OCI-LY3 (cell line): ENCODE measurements around the gene SUPT3H.

Experiments used
- H2AFZ ChIP-seq: fragments of 200-600, 300-600 bp; shearing (Covaris generic); 2 replicates; pipeline ENCODE4 v1.6.0; 2014; ENCODE audit warnings: antibody characterized with exemption, low read depth, low read length
- H3K27ac ChIP-seq: fragments of 200-600, 300-600 bp; sonication (generic); 2 replicates; pipeline ENCODE4 v1.5.1; 2014; ENCODE audit warnings: mild to moderate bottlenecking, low read length, moderate library complexity, mixed read lengths
- H3K27me3 ChIP-seq: fragments of 200-600, 300-600 bp; sonication (generic); 2 replicates; pipeline ENCODE4 v1.6.1; 2014; ENCODE audit warnings: low read depth, low read length, mixed read lengths
- H3K36me3 ChIP-seq: fragments of 200-600, 300-600 bp; sonication (generic); replicated peaks from 2 replicates; pipeline ENCODE3; 2014; ENCODE audit warnings: low read depth, low read length, mixed read lengths
- H3K4me1 ChIP-seq: fragments of 300-600, 200-600 bp; sonication (generic); 2 replicates; pipeline ENCODE4 v1.6.1; 2014; ENCODE audit warnings: low read length, mixed read lengths
- H3K4me2 ChIP-seq: fragments of 200-600, 300-600 bp; sonication (generic); 2 replicates; pipeline ENCODE4 v1.6.1; 2014; ENCODE audit warnings: low read length, mixed read lengths
- H3K4me3 ChIP-seq: fragments of 300-600, 200-600 bp; sonication (generic); 2 replicates; pipeline ENCODE4 v1.5.1; 2014; ENCODE audit warnings: antibody characterized with exemption, mild to moderate bottlenecking, low read length, moderate library complexity
- H3K79me2 ChIP-seq: fragments of 300-600, 200-600 bp; shearing (Covaris generic); 2 replicates; pipeline ENCODE4 v1.6.1; 2014; ENCODE audit warnings: mild to moderate bottlenecking, low read length, mixed read lengths
- H3K9ac ChIP-seq: fragments of 300-600, 200-600 bp; shearing (Covaris generic); 2 replicates; pipeline ENCODE4 v1.6.0; 2014; ENCODE audit warnings: mild to moderate bottlenecking, low read length, moderate library complexity
- H3K9me3 ChIP-seq: fragments of 200-600, 300-600 bp; shearing (Covaris generic); 2 replicates; pipeline ENCODE4 v1.6.1; 2014; ENCODE audit warnings: low read length, mixed read lengths; ENCODE audit not compliant: insufficient read depth
- H4K20me1 ChIP-seq: fragments of 200-600, 300-600 bp; sonication (generic); 2 replicates; pipeline ENCODE4 v1.6.1; 2016; ENCODE audit warnings: low read length, mixed read lengths; ENCODE audit not compliant: insufficient read depth
- EZH2phosphoT487 ChIP-seq: fragments of 200-600 bp; shearing (Covaris generic); IDR thresholded peaks from 2 replicates; pipeline ENCODE4 v1.6.1; 2018; ENCODE audit warnings: antibody characterized with exemption, mixed run types, low read depth
- TF ChIP-seq, protein P1 (sequence below): fragments of 200-600, 300-600 bp; sonication (generic); IDR thresholded peaks from 2 replicates; pipeline ENCODE4 v1.5.1; 2014; ENCODE audit warnings: antibody characterized with exemption, low read length, low read depth

The SUPT3H gene

DNA sequence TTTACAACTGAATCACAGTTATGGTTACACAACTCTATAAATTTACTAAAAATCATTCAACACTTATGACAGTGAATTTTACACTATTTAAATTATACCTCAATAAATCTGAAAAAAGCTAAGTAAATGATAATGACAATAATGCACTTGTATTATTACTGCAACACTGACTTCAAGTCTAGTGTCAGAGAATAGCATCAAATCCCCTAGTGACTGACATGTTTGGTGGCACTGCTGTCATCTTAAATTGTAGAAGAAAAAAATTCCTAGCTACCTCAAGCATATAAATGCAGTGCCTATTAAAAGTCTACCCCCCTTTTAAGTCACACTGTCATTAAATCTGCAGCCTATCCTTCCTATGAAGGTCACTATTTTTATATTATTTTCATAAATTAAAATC, 239.0 kb downstream of the SUPT3H start:
- Histone ChIP-seq H3K27me3 (no peaks in the 10 kb centered on the region), H3K9me3 (peaks cover 14% of the 10 kb centered on the region; the same call in 1 of the 2 replicates), H3K36me3 (no peaks in the 10 kb centered on the region), H3K4me1 (no peaks in the 10 kb centered on the region), H3K4me2 (no peak overlapping the region), H3K27ac (no peak overlapping the region), H4K20me1 (no peaks in the 10 kb centered on the region), H3K79me2 (no peaks in the 10 kb centered on the region), H2AFZ (no peak overlapping the region), H3K4me3 (no peak overlapping the region), H3K9ac (no peak overlapping the region)
- no peak for TF ChIP-seq EZH2phosphoT487
- TF ChIP-seq, protein P1, sequence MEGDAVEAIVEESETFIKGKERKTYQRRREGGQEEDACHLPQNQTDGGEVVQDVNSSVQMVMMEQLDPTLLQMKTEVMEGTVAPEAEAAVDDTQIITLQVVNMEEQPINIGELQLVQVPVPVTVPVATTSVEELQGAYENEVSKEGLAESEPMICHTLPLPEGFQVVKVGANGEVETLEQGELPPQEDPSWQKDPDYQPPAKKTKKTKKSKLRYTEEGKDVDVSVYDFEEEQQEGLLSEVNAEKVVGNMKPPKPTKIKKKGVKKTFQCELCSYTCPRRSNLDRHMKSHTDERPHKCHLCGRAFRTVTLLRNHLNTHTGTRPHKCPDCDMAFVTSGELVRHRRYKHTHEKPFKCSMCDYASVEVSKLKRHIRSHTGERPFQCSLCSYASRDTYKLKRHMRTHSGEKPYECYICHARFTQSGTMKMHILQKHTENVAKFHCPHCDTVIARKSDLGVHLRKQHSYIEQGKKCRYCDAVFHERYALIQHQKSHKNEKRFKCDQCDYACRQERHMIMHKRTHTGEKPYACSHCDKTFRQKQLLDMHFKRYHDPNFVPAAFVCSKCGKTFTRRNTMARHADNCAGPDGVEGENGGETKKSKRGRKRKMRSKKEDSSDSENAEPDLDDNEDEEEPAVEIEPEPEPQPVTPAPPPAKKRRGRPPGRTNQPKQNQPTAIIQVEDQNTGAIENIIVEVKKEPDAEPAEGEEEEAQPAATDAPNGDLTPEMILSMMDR = no peak

DNA sequence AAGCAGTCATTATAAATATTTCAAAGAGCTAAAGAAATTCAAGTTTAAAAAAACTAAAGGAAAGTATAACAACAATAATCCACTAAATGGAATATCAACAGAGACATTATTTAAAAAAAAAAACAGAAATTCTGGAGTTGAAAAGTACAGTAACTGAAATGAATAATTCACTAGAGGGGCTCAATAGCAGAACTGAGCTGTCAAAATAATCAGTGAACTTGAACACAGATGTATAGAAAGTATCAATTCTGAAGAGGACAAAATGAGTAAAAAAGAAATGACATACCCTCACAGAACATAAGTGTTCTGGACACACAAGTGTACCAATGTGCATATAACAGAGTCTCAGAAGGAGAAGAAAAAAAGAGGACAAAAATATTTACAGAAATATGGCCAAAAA, 241.2 kb downstream of the SUPT3H start:
- no peak overlapping the region for H3K9ac ChIP-seq
- no peaks in the 10 kb centered on the region for H3K27me3 ChIP-seq
- no peak overlapping the region for H2AFZ ChIP-seq
- H3K4me2 ChIP-seq = no peak overlapping the region
- H3K27ac ChIP-seq = no peak overlapping the region
- peaks cover 14% of the 10 kb centered on the region; the same call in 1 of the 2 replicates for H3K9me3 ChIP-seq
- H4K20me1 ChIP-seq = no peaks in the 10 kb centered on the region
- H3K36me3 ChIP-seq = no peaks in the 10 kb centered on the region
- H3K4me3 ChIP-seq = no peak overlapping the region
- TF ChIP-seq EZH2phosphoT487 = no peak
- TF ChIP-seq, protein P1 = no peak
- H3K79me2 ChIP-seq = no peaks in the 10 kb centered on the region
- no peaks in the 10 kb centered on the region for H3K4me1 ChIP-seq

DNA sequence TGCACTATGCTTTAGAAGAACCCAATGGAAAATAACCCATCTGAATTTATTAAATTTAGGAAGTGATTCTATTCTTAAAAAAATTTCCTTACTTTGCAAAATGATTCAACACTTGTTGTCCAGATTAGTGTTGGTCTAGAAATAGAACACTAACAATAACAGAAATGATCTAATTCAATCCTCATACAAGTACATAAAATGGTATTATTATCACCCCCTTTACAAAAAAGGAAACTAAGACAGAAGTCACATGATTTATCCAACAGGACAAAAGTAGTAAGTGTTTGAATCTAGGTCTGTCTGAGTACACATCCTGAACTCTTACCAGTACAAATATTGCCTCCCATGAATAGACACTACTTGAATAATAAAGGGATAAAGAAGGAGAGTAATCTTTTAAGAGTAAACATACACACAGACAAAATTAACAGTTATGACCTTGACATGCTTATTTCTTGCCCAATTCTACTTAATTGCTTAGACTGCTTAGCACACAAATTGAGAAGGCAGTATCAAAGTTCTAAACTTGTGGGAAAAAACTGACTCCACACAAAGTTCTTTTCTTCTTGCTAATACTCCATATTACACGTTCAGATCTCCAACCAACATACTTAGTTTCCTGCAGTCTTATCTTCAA, 245.0 kb downstream of the SUPT3H start:
- Histone ChIP-seq H3K27ac (no peak overlapping the region), H3K9ac (no peak overlapping the region), H3K79me2 (no peaks in the 10 kb centered on the region), H4K20me1 (no peaks in the 10 kb centered on the region), H3K36me3 (no peaks in the 10 kb centered on the region), H3K27me3 (no peaks in the 10 kb centered on the region), H3K4me1 (no peaks in the 10 kb centered on the region), H3K4me3 (no peak overlapping the region), H2AFZ (no peak overlapping the region), H3K4me2 (no peak overlapping the region), H3K9me3 (peaks cover 14% of the 10 kb centered on the region; the same call in 1 of the 2 replicates)
- TF ChIP-seq, protein P1 = no peak
- no peak for TF ChIP-seq EZH2phosphoT487

DNA sequence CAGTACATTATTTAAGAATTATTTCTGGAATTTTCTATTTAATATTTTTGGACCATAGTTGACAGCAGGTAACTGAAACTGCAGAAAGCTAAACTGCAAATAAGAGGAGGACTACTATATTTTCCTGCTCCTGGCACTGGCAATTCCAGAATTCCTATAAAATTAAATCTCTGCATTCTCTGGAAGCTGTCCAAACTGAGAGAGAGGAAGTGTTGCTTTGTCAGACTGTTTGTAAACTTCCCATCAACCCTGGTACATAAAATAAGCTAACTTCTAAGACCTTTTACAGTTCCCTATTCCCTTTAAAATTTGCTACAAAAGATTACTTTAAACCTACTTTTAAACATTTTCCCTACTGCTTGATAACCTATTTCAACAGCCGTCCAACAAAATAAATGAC, 245.7 kb downstream of the SUPT3H start:
- no peak overlapping the region for H3K4me2 ChIP-seq
- H3K4me1 ChIP-seq = no peaks in the 10 kb centered on the region
- no peaks in the 10 kb centered on the region for H3K36me3 ChIP-seq
- TF ChIP-seq, protein P1 = no peak
- TF ChIP-seq EZH2phosphoT487 = no peak
- H3K9ac ChIP-seq = no peak overlapping the region
- peaks cover 12% of the 10 kb centered on the region; the same call in 1 of the 2 replicates for H3K9me3 ChIP-seq
- no peak overlapping the region for H3K27ac ChIP-seq
- no peaks in the 10 kb centered on the region for H3K27me3 ChIP-seq
- no peak overlapping the region for H2AFZ ChIP-seq
- no peak overlapping the region for H3K4me3 ChIP-seq
- H4K20me1 ChIP-seq = no peaks in the 10 kb centered on the region
- no peaks in the 10 kb centered on the region for H3K79me2 ChIP-seq
